HG03159 (cell line): ENCODE data around the gene IER5.

ENCODE experiments used
- ATAC-seq: cut with Tn5 transposase; IDR thresholded peaks from one replicate; pipeline ENCODE4 v1.9.1; 2021; ENCODE audit warnings: mild to moderate bottlenecking, moderate library complexity; ENCODE audit not compliant: unreplicated experiment

Gene IER5

GRCh38 chr1:181076852-181077251, 11.6 kb upstream of the IER5 start:
- ATAC-seq, result no peak

- no peak for ATAC-seq
These were observed 10.8 kb upstream of the IER5 start for GRCh38 chr1:181077576-181078242.

GRCh38 chr1:181079382-181079781, 9.1 kb upstream of the IER5 start:
- no peak for ATAC-seq

- no peak for ATAC-seq
These were observed 8.6 kb upstream of the IER5 start for GRCh38 chr1:181079920-181080319.

- no peak for ATAC-seq
These were observed 7.9 kb upstream of the IER5 start for GRCh38 chr1:181080556-181080955.

- no peak for ATAC-seq
These were observed 7.1 kb upstream of the IER5 start for GRCh38 chr1:181081395-181081794.

- ATAC-seq, result peak; percentile 33
These were observed 4.5 kb upstream of the IER5 start for GRCh38 chr1:181083842-181084605.

- ATAC-seq, result no peak
These were observed 3.9 kb upstream of the IER5 start for GRCh38 chr1:181084606-181084969.

- ATAC-seq, result no peak
These were observed 2.4 kb upstream of the IER5 start for GRCh38 chr1:181086091-181086490.

- ATAC-seq, result no peak
These were observed 1.6 kb upstream of the IER5 start for GRCh38 chr1:181086926-181087325.

GRCh38 chr1:181087400-181087901, 1.0 kb upstream of the IER5 start:
- no peak for ATAC-seq

GRCh38 chr1:181089017-181089675, 646 bp downstream of the IER5 start:
- ATAC-seq, result peak; percentile 4

GRCh38 chr1:181089676-181090544, 1.4 kb downstream of the IER5 start:
- ATAC-seq, result peak; percentile 36

- no peak for ATAC-seq
These were observed 2.2 kb downstream of the IER5 start for GRCh38 chr1:181090641-181091126.

- no peak for ATAC-seq
These were observed 3.0 kb downstream of the IER5 start for GRCh38 chr1:181091309-181092040.

GRCh38 chr1:181092056-181092455, 3.6 kb downstream of the IER5 start:
- ATAC-seq, result no peak

- ATAC-seq, result no peak
These were observed 4.5 kb downstream of the IER5 start for GRCh38 chr1:181092883-181093458.

GRCh38 chr1:181094416-181095212, 6.1 kb downstream of the IER5 start:
- ATAC-seq, result no peak

- ATAC-seq, result no peak
These were observed 6.8 kb downstream of the IER5 start for GRCh38 chr1:181095260-181095659.
